AG08395 (cell line): Measurements from ENCODE around the gene PRR20B.
"Not testable (repeated sequence)": the region's sequence is repeated elsewhere in the genome, so short reads cannot be mapped to it uniquely, and the experiment has no call there.

ENCODE experiments used
- DNase-seq: peaks from one replicate; pipeline ENCODE4 v3.0.0; 2012; ENCODE audit warnings: mixed read lengths, low spot score

PRR20B gene

DNA sequence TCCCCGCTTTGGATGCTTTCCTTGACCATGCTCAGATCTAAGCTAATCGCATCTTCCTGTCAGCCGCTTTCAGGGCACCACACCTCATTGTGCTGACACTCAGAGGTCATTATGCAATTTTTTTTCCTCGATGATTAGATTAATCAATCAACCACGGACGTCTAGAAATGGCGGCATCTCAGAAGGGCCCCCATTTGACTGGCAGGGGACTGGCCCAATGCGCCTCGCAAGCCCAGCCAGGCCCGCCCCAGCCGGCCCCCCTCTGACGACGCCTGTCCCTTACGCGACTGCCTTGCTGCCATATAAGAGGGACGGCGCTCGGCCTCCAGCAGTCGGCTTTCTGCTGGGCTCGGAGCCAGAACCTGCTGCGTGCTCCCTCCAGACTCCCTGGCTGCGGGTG is at the start of gene PRR20B:
PRR20B (plus strand) TSS at position 301 of the 400 bp plus-strand sequence. CDS start 387 bp downstream, outside the sequence.
- not testable (repeated sequence) for DNase-seq

DNA sequence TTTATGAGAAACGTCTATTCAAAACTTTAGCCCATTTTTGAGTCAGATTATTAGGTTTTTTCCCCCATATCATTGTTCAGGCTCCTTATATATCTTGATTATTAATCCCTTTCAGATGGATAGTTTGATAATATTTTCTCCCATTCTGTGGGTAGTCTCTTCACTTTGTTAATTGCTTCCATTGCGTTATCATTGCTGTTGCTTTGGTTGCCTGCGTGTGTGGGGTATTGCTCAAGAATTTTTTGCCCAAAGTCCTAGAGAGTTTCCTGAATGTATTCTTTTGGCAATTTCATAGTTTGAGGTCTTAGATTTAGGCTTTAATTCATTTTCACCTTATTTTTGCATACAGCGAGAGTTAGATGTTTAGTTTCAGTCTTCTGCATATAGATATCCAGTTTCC is 32.3 kb upstream of the PRR20B start:
- DNase-seq: no peak

DNA sequence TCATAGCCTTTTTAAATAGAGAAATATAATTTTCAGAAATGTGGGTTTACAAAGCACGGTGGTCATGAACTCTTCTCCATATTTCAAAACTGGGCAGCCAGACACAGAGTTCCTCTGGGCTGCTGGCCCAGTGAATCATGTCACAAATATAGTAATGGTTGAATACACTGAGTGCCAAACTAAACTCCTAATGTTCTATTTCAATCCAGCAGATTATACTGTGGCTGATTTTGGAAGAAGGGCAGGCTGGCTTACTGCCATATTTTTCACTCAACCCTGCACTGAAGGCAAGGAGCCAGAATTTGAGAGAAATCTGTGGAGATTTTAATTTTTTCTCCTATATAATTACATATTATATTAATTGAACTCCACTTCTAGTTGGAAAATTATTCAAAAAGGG is 23.6 kb upstream of the PRR20B start:
- no peak for DNase-seq

DNA sequence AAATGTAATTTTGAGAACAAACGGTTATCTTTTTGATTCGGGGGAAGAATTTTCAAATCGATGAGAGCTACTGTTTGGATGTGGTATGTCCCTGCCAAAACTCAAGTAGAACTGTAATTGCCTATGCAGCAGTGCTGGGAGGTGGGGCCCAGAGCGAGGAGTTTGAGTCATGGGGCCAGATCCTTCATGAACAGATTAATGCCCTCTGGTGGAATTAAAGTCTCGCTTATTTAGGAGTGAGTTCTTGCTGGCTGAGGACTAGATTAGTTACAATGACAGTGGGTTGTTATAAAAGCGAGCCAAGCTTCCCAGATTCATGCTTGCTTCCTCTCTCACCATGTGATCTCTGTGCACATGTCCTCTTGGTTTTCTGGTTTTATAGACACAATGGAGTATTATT is 18.4 kb upstream of the PRR20B start:
- no peak for DNase-seq

DNA sequence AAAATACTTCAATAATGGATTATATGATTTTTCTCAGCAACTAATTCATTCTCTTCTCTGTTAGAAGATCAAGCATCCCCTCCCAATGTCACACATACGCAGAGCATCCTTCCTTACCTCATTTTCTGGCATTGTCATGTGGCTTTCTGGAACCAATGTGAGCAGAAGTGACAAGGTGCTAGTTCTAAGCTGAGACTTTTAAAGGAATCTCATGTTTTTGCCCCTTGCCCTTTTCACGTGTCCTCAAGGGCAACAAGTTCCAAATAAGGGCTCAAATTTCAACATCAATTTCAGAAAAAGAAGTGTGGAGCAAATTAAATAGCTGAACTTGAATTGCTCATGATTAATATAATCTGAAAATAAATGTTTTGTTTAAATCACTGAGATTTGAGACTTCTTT is 11.2 kb upstream of the PRR20B start:
- no peak for DNase-seq

DNA sequence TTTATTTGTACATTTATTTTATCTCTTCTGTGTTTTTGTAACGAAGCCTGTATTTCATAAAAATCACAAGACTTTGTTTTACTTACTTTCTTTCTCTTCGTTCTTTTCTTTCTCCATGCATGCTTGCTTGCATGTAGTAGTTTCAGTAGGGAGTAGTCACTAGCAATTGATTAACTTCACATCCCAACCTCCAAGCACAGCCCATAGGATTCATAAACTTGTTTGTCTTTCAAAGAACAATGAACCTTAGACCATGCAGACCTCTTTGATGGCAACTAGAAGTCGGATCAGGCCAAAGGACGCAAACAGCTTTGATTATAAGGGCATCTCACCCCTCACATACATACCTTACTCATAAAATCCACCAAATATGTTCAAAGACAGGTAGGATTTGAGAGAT is 9.7 kb upstream of the PRR20B start:
- DNase-seq: no peak

DNA sequence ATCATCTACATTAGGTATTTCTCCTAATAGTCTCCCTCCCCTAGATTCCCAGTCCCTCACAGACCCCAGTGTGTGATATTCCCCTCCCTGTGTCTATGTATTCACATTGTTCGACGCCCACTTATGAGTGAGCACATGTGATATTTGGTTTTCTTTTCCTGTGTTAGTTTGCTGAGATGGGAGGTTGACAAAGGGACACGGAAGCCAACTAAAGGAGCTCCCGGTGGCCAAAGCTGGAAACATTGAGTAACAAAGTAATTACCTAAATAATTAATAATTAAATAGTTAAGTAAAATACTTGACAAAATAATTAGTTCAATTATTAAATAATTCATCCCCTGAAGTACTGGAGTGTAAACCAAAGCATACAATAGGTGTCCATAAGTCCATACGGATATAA is 8.3 kb upstream of the PRR20B start:
- DNase-seq: no peak

DNA sequence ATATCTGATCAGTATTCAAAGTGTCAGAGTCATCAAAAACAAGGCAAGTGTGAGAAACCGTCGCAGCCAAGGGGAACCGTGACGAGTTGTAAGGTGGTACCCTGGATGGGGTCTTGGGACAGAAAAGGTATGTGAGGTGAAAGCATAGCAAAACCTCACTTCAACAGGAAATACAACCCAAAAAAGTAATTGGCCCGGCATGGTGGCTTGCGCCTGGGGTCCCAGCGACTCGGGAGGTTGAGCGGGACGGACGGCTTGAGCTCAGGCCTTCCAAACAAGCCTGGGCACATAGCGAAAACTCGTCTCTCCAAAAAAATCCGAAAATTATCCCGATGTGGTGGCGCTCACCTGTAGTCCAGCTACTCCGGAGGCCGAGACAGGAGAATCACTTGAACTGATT is 7.5 kb upstream of the PRR20B start:
- not testable (repeated sequence) for DNase-seq

DNA sequence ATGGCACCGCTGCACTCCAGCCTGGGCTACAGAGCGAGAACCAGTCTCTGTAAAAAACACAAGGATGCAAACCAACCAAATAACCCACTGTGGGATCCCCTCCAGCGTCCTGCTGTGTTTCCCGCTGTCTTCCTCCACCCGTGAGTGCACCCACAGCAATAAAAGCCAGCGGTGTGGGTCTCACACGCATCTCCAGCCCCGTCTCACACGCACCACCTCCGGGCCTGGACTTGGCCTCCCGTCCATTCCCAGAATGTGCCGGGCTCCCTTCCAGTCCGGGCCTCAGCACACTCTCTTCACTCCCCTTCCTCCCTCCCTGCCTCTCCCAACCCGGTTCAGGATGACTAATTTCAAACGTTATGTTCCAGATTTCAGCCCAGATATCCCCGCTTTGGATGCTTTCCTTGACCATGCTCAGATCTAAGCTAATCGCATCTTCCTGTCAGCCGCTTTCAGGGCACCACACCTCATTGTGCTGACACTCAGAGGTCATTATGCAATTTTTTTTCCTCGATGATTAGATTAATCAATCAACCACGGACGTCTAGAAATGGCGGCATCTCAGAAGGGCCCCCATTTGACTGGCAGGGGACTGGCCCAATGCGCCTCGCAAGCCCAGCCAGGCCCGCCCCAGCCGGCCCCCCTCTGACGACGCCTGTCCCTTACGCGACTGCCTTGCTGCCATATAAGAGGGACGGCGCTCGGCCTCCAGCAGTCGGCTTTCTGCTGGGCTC is 6.9 kb upstream of the PRR20B start, which contains the start of gene PRR20A:
PRR20A (plus strand) TSS at position 684 of the 734 bp plus-strand sequence. CDS start 387 bp downstream, outside the sequence.
- DNase-seq: not testable (repeated sequence)

DNA sequence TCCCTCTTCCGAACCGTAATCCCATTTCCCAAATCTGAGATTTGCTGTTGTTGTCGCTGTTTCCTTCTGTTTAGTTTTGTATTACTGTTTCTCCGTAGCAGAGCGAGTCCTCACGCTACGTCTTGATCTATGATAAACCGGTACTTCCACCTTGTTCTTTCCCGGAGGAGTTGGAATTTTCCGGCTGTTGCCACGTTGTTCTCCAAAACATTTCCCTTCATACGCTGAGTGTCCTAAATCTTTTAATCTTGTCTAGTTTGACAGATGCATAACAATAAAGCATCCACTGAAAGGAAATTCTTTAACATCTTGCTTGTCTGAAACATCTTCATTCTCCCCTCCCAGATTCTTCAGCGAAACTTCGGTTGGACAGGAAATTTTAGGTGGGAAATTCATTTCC is 818 bp downstream of the PRR20B start:
- DNase-seq: not testable (repeated sequence)

DNA sequence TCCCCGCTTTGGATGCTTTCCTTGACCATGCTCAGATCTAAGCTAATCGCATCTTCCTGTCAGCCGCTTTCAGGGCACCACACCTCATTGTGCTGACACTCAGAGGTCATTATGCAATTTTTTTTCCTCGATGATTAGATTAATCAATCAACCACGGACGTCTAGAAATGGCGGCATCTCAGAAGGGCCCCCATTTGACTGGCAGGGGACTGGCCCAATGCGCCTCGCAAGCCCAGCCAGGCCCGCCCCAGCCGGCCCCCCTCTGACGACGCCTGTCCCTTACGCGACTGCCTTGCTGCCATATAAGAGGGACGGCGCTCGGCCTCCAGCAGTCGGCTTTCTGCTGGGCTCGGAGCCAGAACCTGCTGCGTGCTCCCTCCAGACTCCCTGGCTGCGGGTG is 6.5 kb downstream of the PRR20B start, which contains the start of gene PRR20C:
PRR20C (plus strand) TSS at position 301 of the 400 bp plus-strand sequence. CDS start 387 bp downstream, outside the sequence.
- not testable (repeated sequence) for DNase-seq

DNA sequence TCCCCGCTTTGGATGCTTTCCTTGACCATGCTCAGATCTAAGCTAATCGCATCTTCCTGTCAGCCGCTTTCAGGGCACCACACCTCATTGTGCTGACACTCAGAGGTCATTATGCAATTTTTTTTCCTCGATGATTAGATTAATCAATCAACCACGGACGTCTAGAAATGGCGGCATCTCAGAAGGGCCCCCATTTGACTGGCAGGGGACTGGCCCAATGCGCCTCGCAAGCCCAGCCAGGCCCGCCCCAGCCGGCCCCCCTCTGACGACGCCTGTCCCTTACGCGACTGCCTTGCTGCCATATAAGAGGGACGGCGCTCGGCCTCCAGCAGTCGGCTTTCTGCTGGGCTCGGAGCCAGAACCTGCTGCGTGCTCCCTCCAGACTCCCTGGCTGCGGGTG is 13.0 kb downstream of the PRR20B start, which contains the start of gene PRR20D:
PRR20D (plus strand) TSS at position 301 of the 400 bp plus-strand sequence. CDS start 387 bp downstream, outside the sequence.
- DNase-seq: not testable (repeated sequence)

DNA sequence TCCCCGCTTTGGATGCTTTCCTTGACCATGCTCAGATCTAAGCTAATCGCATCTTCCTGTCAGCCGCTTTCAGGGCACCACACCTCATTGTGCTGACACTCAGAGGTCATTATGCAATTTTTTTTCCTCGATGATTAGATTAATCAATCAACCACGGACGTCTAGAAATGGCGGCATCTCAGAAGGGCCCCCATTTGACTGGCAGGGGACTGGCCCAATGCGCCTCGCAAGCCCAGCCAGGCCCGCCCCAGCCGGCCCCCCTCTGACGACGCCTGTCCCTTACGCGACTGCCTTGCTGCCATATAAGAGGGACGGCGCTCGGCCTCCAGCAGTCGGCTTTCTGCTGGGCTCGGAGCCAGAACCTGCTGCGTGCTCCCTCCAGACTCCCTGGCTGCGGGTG is 19.6 kb downstream of the PRR20B start, which contains the start of gene PRR20E:
PRR20E (plus strand) TSS at position 301 of the 400 bp plus-strand sequence. CDS start 387 bp downstream, outside the sequence.
- DNase-seq: not testable (repeated sequence)

DNA sequence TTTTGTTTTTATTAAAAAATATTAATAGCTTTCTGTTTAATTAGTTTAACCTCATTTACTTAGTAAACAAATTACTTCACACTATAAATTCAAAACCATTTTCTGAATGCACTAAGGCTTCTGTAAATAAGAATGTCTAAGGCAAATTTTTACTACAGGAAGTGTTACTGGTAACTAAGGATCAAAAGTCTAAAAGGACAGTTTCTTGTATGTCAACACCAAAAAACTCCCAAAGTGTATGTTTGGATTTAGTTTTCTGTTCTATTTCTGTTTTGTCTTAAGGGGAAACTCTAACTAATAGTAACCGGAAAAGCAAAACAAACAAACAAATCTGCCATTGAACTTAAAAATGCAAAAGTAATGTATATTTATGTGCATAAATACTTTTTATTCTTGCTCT is 44.4 kb downstream of the PRR20B start:
- no peak for DNase-seq
